GM23338 (cell line): ENCODE results near the gene OR10P1. TPM values are rescaled to one million over a fixed set of nuclear protein-coding genes. Genes with fewer than 3 reads are reported as not detected.

Experiments used
- ATAC-seq: fragments of 200-7000 bp; cut with Tn5 transposase; 3 replicates; pipeline ENCODE4 v1.9.1; 2020
- DNase-seq: peaks from one replicate; pipeline ENCODE4 v3.0.0-alpha.2; 2015; ENCODE audit warnings: low spot score
- H2AFZ ChIP-seq: fragments of 200-600 bp; sonication (generic); 2 replicates; pipeline ENCODE4 v1.8.0; 2016; ENCODE audit warnings: antibody characterized with exemption, mild to moderate bottlenecking, moderate library complexity
- H3F3A ChIP-seq: fragments of 200-600 bp; sonication (generic); replicated peaks from 2 replicates; pipeline ENCODE4 v1.8.0; 2017; ENCODE audit warnings: antibody characterized with exemption, mixed run types, low read depth
- H3K27ac ChIP-seq: fragments of 200-600 bp; sonication (generic); 2 replicates; pipeline ENCODE4 v1.6.1; 2016; ENCODE audit warnings: low read depth
- H3K27me3 ChIP-seq: fragments of 200-600 bp; sonication (generic); 2 replicates; pipeline ENCODE4 v1.8.0; 2016; ENCODE audit warnings: mild to moderate bottlenecking, mixed run types, moderate library complexity; ENCODE audit not compliant: insufficient read depth
- H3K36me3 ChIP-seq: fragments of 200-600 bp; sonication (generic); 2 replicates; pipeline ENCODE4 v1.8.0; 2016; ENCODE audit warnings: mild to moderate bottlenecking; ENCODE audit not compliant: insufficient read depth
- H3K4me1 ChIP-seq: fragments of 200-600 bp; sonication (generic); 2 replicates; pipeline ENCODE4 v1.8.0; 2016; ENCODE audit warnings: mild to moderate bottlenecking, moderate library complexity; ENCODE audit not compliant: insufficient read depth
- H3K4me2 ChIP-seq: fragments of 200-600 bp; sonication (generic); 2 replicates; pipeline ENCODE4 v1.7.1; 2017; ENCODE audit warnings: mixed run types
- H3K4me3 ChIP-seq: fragments of 200-600 bp; sonication (generic); 2 replicates; pipeline ENCODE4 v1.6.1; 2016; ENCODE audit warnings: mixed run types
- H3K79me2 ChIP-seq: fragments of 200-600 bp; sonication (generic); replicated peaks from 2 replicates; pipeline ENCODE4 v1.8.0; 2017; ENCODE audit warnings: mild to moderate bottlenecking; ENCODE audit not compliant: insufficient read depth
- H3K9me2 ChIP-seq: fragments of 200-600 bp; sonication (generic); 2 replicates; pipeline ENCODE4 v1.8.0; 2017; ENCODE audit not compliant: insufficient read depth
- H4K20me1 ChIP-seq: fragments of 200-600 bp; sonication (generic); replicated peaks from 2 replicates; pipeline ENCODE4 v1.8.0; 2017; ENCODE audit warnings: mild to moderate bottlenecking; ENCODE audit not compliant: insufficient read depth
- H3K27ac Mint-ChIP-seq: 2 replicates; pipeline ENCODE4 v1.8.0; 2020; ENCODE audit warnings: inconsistent platforms, mild to moderate bottlenecking, moderate library complexity, mixed read lengths
- H3K27me3 Mint-ChIP-seq: 3 replicates; pipeline ENCODE4 v1.8.0; 2022; ENCODE audit warnings: low read depth, mild to moderate bottlenecking, moderate library complexity, mixed read lengths, inconsistent platforms; ENCODE audit not compliant: insufficient read depth, poor library complexity
- H3K36me3 Mint-ChIP-seq: 3 replicates; pipeline ENCODE4 v1.8.0; 2021; ENCODE audit warnings: low read depth, mild to moderate bottlenecking, inconsistent platforms, moderate library complexity, mixed read lengths
- H3K4me1 Mint-ChIP-seq: 3 replicates; pipeline ENCODE4 v1.8.0; 2020; ENCODE audit warnings: mild to moderate bottlenecking, inconsistent platforms, mixed read lengths
- H3K4me3 Mint-ChIP-seq: 3 replicates; pipeline ENCODE4 v1.8.0; 2021; ENCODE audit warnings: moderate library complexity, mild to moderate bottlenecking, inconsistent platforms, mixed read lengths
- H3K9me3 Mint-ChIP-seq: 3 replicates; pipeline ENCODE4 v1.8.0; 2020; ENCODE audit warnings: moderate library complexity, mild to moderate bottlenecking, inconsistent platforms, mixed read lengths
- EZH2 ChIP-seq: fragments of 200-600 bp; sonication (generic); IDR thresholded peaks from one replicate; pipeline ENCODE4 v1.8.0; 2017; ENCODE audit warnings: antibody characterized with exemption, mild to moderate bottlenecking, low read depth; ENCODE audit not compliant: unreplicated experiment
- JUNB ChIP-seq: IDR thresholded peaks from one replicate; pipeline ENCODE4 v1.6.1; 2016; ENCODE audit warnings: antibody characterized with exemption; ENCODE audit not compliant: unreplicated experiment
- REST ChIP-seq: IDR thresholded peaks from one replicate; pipeline ENCODE4 v1.6.1; 2018; ENCODE audit warnings: antibody characterized with exemption; ENCODE audit not compliant: unreplicated experiment
- ZNF114 ChIP-seq: fragments of 250-450 bp; sonication (Bioruptor Pico); IDR thresholded peaks from 2 replicates; pipeline ENCODE4 v1.5.0; 2020; ENCODE audit warnings: mild to moderate bottlenecking, moderate library complexity
- polyA plus RNA-seq: library from polyadenylated mRNA; unstranded; fragments of >200 nt; fragmentation: Nextera tagmentation; extraction: Ambion mirVana; gene quantifications from 2 replicates; pipeline ENCODE4 v1.2.1, GENCODE V29; 2016
- total RNA-seq: library from RNA; depleted of rRNA; stranded (reverse); fragments of >200 nt; shearing (Covaris generic); gene quantifications from 2 replicates; pipeline ENCODE4 v1.2.3, GENCODE V29; 2014
- TF ChIP-seq, protein P1 (sequence below): fragments of 250-450 bp; sonication (Bioruptor Pico); IDR thresholded peaks from 2 replicates; pipeline ENCODE4 v1.5.0; 2020; ENCODE audit warnings: mild to moderate bottlenecking, moderate library complexity

Gene OR10P1
- total and polyA plus RNA-seq, 2 experiments from 2014 or later, result not detected

DNA sequence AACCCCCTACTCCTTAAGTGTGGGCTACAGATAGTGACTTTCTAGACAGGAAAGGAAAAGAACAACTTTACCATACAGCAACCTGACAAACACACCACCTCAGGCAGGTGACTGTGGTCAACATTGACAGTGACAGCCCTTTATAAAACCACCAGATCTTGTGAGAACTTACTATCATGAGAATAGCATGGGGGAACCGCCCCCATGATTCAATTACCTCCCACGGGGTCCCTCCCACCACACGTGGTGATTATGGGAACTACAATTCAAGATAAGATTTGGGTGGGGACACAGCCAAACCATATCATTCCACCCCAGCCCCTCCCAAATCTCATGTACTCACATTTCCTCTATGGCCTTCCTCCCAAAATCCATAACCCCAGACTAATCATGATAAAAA is 16.3 kb downstream of the OR10P1 start:
- H3K9me3 Mint-ChIP-seq, result peaks cover 32% of the 10 kb centered on the region
- H2AFZ ChIP-seq, result no peak overlapping the region
- ATAC-seq (no peak), DNase-seq (no peak)
- H3K79me2 ChIP-seq, result no peaks in the 10 kb centered on the region
- H3K4me1 Mint-ChIP-seq, result peaks cover 7% of the 10 kb centered on the region
- H3K27me3 ChIP-seq, result no peaks in the 10 kb centered on the region
- H4K20me1 ChIP-seq, result no peaks in the 10 kb centered on the region
- H3K27ac ChIP-seq, result no peak overlapping the region
- no peaks in the 10 kb centered on the region for H3K36me3 ChIP-seq
- no peak overlapping the region for H3K27ac Mint-ChIP-seq
- no peak overlapping the region for H3K4me3 Mint-ChIP-seq
- peaks cover 14% of the 10 kb centered on the region for H3K27me3 Mint-ChIP-seq
- peaks cover 9% of the 10 kb centered on the region; the same call in 1 of the 2 replicates for H3K4me1 ChIP-seq
- no peaks in the 10 kb centered on the region for H3F3A ChIP-seq
- TF ChIP-seq, protein P1, sequence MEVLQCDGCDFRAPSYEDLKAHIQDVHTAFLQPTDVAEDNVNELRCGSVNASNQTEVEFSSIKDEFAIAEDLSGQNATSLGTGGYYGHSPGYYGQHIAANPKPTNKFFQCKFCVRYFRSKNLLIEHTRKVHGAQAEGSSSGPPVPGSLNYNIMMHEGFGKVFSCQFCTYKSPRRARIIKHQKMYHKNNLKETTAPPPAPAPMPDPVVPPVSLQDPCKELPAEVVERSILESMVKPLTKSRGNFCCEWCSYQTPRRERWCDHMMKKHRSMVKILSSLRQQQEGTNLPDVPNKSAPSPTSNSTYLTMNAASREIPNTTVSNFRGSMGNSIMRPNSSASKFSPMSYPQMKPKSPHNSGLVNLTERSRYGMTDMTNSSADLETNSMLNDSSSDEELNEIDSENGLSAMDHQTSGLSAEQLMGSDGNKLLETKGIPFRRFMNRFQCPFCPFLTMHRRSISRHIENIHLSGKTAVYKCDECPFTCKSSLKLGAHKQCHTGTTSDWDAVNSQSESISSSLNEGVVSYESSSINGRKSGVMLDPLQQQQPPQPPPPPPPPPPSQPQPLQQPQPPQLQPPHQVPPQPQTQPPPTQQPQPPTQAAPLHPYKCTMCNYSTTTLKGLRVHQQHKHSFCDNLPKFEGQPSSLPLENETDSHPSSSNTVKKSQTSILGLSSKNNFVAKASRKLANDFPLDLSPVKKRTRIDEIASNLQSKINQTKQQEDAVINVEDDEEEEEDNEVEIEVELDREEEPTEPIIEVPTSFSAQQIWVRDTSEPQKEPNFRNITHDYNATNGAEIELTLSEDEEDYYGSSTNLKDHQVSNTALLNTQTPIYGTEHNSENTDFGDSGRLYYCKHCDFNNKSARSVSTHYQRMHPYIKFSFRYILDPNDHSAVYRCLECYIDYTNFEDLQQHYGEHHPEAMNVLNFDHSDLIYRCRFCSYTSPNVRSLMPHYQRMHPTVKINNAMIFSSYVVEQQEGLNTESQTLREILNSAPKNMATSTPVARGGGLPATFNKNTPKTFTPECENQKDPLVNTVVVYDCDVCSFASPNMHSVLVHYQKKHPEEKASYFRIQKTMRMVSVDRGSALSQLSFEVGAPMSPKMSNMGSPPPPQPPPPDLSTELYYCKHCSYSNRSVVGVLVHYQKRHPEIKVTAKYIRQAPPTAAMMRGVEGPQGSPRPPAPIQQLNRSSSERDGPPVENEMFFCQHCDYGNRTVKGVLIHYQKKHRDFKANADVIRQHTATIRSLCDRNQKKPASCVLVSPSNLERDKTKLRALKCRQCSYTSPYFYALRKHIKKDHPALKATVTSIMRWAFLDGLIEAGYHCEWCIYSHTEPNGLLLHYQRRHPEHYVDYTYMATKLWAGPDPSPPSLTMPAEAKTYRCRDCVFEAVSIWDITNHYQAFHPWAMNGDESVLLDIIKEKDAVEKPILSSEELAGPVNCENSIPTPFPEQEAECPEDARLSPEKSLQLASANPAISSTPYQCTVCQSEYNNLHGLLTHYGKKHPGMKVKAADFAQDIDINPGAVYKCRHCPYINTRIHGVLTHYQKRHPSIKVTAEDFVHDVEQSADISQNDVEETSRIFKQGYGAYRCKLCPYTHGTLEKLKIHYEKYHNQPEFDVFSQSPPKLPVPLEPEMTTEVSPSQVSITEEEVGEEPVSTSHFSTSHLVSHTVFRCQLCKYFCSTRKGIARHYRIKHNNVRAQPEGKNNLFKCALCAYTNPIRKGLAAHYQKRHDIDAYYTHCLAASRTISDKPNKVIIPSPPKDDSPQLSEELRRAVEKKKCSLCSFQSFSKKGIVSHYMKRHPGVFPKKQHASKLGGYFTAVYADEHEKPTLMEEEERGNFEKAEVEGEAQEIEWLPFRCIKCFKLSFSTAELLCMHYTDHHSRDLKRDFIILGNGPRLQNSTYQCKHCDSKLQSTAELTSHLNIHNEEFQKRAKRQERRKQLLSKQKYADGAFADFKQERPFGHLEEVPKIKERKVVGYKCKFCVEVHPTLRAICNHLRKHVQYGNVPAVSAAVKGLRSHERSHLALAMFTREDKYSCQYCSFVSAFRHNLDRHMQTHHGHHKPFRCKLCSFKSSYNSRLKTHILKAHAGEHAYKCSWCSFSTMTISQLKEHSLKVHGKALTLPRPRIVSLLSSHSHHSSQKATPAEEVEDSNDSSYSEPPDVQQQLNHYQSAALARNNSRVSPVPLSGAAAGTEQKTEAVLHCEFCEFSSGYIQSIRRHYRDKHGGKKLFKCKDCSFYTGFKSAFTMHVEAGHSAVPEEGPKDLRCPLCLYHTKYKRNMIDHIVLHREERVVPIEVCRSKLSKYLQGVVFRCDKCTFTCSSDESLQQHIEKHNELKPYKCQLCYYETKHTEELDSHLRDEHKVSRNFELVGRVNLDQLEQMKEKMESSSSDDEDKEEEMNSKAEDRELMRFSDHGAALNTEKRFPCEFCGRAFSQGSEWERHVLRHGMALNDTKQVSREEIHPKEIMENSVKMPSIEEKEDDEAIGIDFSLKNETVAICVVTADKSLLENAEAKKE (CRISPR knock-in tag), result no peak
- TF ChIP-seq ZNF114 (CRISPR knock-in tag), result no peak
- TF ChIP-seq JUNB, result no peak
- no peak for TF ChIP-seq EZH2
- no peak for TF ChIP-seq REST
- peaks cover 19% of the 10 kb centered on the region for H3K36me3 Mint-ChIP-seq
- H3K4me2 ChIP-seq, result no peak overlapping the region
- H3K4me3 ChIP-seq, result no peak overlapping the region
- 0 out of 2 replicates have a peak, but pooled peaks cover 4% of the 10 kb centered on the region for H3K9me2 ChIP-seq
